ENCODE measurements around the gene ZMYND15. TPM values are rescaled to one million over a fixed set of nuclear protein-coding genes. Genes with fewer than 3 reads are reported as not detected.

Gene ZMYND15
- total and polyA plus RNA-seq, 9 donors: 0.15 to 0.79 (median 0.35) TPM

- no peak for DNase-seq
- H3K36me3 ChIP-seq (ENCODE audit: control insufficient read depth, insufficient read depth, low read length): no peaks in the 10 kb centered on the region
- H3K4me1 ChIP-seq (ENCODE audit: control insufficient read depth, insufficient read depth, low read length): peaks cover 23% of the 10 kb centered on the region
- WGBS (ENCODE audit: insufficient coverage): 80% methylated on average over 5 of the region's 9 CpGs
- H3K9me3 ChIP-seq (replicated peaks; ENCODE audit: control insufficient read depth, low read depth, low read length): no peaks in the 10 kb centered on the region
- H3K27me3 ChIP-seq (ENCODE audit: control insufficient read depth, insufficient read depth, low read length): peaks cover 82% of the 10 kb centered on the region
- H3K27ac ChIP-seq (ENCODE audit: low read length): no peak overlapping the region
- no peak overlapping the region for H3K4me3 ChIP-seq (ENCODE audit: low read length)
These were observed 2.5 kb downstream of the ZMYND15 start for GRCh38 chr17:4742133-4742532.

- Histone ChIP-seq H3K9me3 (replicated peaks; ENCODE audit: control insufficient read depth, low read depth, low read length) (no peaks in the 10 kb centered on the region), H3K4me1 (ENCODE audit: control insufficient read depth, insufficient read depth, low read length) (peaks cover 23% of the 10 kb centered on the region), H3K36me3 (ENCODE audit: control insufficient read depth, insufficient read depth, low read length) (no peaks in the 10 kb centered on the region), H3K27ac (ENCODE audit: low read length) (no peak overlapping the region), H3K27me3 (ENCODE audit: control insufficient read depth, insufficient read depth, low read length) (peaks cover 80% of the 10 kb centered on the region), H3K4me3 (ENCODE audit: low read length) (no peak overlapping the region)
- no peak for DNase-seq
- WGBS (ENCODE audit: insufficient coverage): 47% methylated on average over 7 of the region's 10 CpGs
These were observed 3.0 kb downstream of the ZMYND15 start for GRCh38 chr17:4742629-4743028.

DNA sequence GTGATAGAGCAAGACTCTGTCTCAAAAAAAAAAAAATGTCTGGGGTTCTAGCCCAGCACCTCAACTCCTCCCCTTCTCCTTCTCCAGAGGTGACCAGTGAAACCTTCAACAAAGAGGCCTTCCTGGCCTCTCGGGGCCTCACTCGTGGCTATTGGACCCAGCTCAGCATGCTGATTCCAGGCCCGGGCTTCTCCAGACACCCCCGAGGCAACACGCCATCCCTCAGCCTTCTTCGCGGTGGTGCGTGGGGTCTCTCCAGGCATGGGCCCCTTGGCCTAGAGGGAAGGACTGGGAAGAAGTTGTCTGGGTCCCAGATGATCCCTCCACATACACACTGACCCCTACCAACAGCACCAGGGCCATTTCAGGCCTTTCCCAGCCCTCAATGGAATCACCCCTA lies 3.6 kb downstream of the ZMYND15 start:
- Histone ChIP-seq H3K4me3 (ENCODE audit: low read length) (no peak overlapping the region), H3K27ac (ENCODE audit: low read length) (no peak overlapping the region), H3K9me3 (replicated peaks; ENCODE audit: control insufficient read depth, low read depth, low read length) (no peaks in the 10 kb centered on the region), H3K27me3 (ENCODE audit: control insufficient read depth, insufficient read depth, low read length) (peaks cover 76% of the 10 kb centered on the region), H3K36me3 (ENCODE audit: control insufficient read depth, insufficient read depth, low read length) (no peaks in the 10 kb centered on the region), H3K4me1 (ENCODE audit: control insufficient read depth, insufficient read depth, low read length) (peaks cover 23% of the 10 kb centered on the region)
- no CpG with 5 or more reads among the region's 8 CpGs for WGBS (ENCODE audit: insufficient coverage)
- DNase-seq: no peak

DNA sequence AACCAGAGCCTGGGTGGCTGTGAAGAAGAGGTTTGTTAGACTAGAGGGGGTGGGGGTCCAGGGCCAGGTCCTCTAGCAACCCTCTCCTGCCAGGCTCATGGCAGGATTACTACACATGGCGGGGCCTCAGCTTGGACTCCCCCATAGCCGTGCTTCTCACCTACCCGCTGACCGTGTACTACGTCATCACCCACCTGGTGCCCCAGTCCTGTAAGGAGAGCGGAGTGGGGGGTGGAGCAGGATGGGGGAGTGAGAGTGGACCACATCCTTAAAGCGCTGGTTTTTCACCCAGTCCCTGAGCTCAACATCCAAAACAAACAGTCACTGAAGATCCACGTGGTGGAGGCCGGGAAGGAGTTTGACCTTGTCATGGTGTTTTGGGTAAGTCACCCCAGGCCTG lies 4.3 kb downstream of the ZMYND15 start:
- H3K27ac ChIP-seq (ENCODE audit: low read length): no peak overlapping the region
- no peaks in the 10 kb centered on the region for H3K9me3 ChIP-seq (replicated peaks; ENCODE audit: control insufficient read depth, low read depth, low read length)
- H3K4me1 ChIP-seq (ENCODE audit: control insufficient read depth, insufficient read depth, low read length): peaks cover 20% of the 10 kb centered on the region
- no peak overlapping the region for H3K4me3 ChIP-seq (ENCODE audit: low read length)
- no peak for DNase-seq
- no CpG with 5 or more reads among the region's 9 CpGs for WGBS (ENCODE audit: insufficient coverage)
- peaks cover 75% of the 10 kb centered on the region for H3K27me3 ChIP-seq (ENCODE audit: control insufficient read depth, insufficient read depth, low read length)
- H3K36me3 ChIP-seq (ENCODE audit: control insufficient read depth, insufficient read depth, low read length): no peaks in the 10 kb centered on the region

GRCh38 chr17:4744999-4745969 lies 5.7 kb downstream of the ZMYND15 start:
- Histone ChIP-seq H3K4me1 (ENCODE audit: control insufficient read depth, insufficient read depth, low read length) (peaks cover 13% of the 10 kb centered on the region), H3K27me3 (ENCODE audit: control insufficient read depth, insufficient read depth, low read length) (peaks cover 70% of the 10 kb centered on the region), H3K27ac (ENCODE audit: low read length) (no peak overlapping the region), H3K36me3 (ENCODE audit: control insufficient read depth, insufficient read depth, low read length) (no peaks in the 10 kb centered on the region), H3K9me3 (replicated peaks; ENCODE audit: control insufficient read depth, low read depth, low read length) (no peaks in the 10 kb centered on the region), H3K4me3 (ENCODE audit: low read length) (no peak overlapping the region)
- 4% methylated on average over 34 of the region's 51 CpGs for WGBS (ENCODE audit: insufficient coverage)
- DNase-seq: no peak

DNA sequence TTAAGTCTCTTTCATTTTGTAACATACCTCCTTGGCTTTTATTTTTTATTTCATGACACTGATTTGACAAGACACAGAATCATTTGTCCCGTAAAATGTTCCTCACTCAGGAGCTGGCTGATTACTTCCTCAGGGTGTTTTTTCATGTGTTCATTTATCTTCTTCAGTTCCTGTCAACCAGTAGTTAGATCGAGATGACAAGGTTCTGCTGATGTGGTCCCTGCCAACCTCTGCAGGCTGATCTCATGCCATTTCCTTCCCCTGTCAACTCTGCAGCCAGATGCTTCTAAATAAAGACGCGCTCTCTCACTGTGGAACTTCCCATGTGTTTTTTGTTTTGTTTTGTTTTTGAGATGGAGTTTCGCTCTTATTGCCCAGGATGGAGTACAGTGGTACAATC lies 8.2 kb downstream of the ZMYND15 start:
- H3K36me3 ChIP-seq (ENCODE audit: control insufficient read depth, insufficient read depth, low read length): no peaks in the 10 kb centered on the region
- no peak overlapping the region for H3K4me3 ChIP-seq (ENCODE audit: low read length)
- WGBS (ENCODE audit: insufficient coverage): 58% methylated on average over 2 of the region's 5 CpGs
- H3K27ac ChIP-seq (ENCODE audit: low read length): peak overlapping the region; percentile 47
- peak; percentile 72 for DNase-seq
- H3K4me1 ChIP-seq (ENCODE audit: control insufficient read depth, insufficient read depth, low read length): peaks cover 13% of the 10 kb centered on the region
- H3K27me3 ChIP-seq (ENCODE audit: control insufficient read depth, insufficient read depth, low read length): peaks cover 62% of the 10 kb centered on the region
- no peaks in the 10 kb centered on the region for H3K9me3 ChIP-seq (replicated peaks; ENCODE audit: control insufficient read depth, low read depth, low read length)

DNA sequence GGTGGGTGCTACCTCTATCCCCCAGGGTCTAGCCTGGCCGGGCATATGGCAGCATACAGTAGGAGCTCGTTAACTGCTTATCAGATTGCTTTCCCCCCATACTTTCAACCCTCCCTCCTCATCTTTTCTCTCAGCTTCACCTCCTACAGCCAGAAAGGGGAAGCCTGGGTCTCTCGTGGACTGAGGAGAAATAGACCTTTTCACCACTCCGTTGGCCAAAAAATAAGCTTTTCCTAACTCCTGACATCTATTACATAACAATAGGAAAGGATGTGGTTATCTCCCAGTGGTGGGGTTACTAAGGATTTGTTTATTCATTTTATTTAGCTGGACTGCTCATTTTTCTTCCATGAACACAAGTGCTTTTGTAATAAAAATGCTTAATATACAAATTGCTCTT lies 9.1 kb downstream of the ZMYND15 start:
- 25% methylated on average over 1 of the region's 4 CpGs for WGBS (ENCODE audit: insufficient coverage)
- H3K27ac ChIP-seq (ENCODE audit: low read length): no peak overlapping the region

DNA sequence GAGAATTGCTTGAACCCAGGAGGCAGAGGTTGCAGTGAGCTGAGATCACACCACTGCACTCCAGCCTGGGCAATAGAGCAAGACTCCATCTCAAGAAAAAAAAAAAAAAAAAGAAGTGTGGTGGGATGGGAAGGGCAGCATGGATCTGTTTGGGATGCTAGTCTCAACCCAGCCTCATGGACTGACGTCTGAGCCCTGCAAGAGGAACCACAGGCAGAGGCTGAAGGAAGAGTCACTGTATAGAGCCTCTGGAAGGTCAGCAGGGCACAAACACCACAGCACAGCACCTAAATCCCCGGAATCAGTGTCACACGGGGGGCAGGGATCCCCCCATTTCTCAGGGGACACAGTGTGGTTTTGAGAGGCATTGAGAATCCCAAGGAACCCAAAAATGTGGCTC lies 11.0 kb downstream of the ZMYND15 start:
- H3K4me1 ChIP-seq (ENCODE audit: control insufficient read depth, insufficient read depth, low read length): peaks cover 4% of the 10 kb centered on the region
- H3K4me3 ChIP-seq (ENCODE audit: low read length): no peak overlapping the region
- no peak for DNase-seq
- no peak overlapping the region for H3K27ac ChIP-seq (ENCODE audit: low read length)
- H3K27me3 ChIP-seq (ENCODE audit: control insufficient read depth, insufficient read depth, low read length): peaks cover 48% of the 10 kb centered on the region
- H3K9me3 ChIP-seq (replicated peaks; ENCODE audit: control insufficient read depth, low read depth, low read length): no peaks in the 10 kb centered on the region
- no peaks in the 10 kb centered on the region for H3K36me3 ChIP-seq (ENCODE audit: control insufficient read depth, insufficient read depth, low read length)
- 55% methylated on average over 2 of the region's 3 CpGs for WGBS (ENCODE audit: insufficient coverage)

More for the DNA sequence above, 9.1 kb downstream of the ZMYND15 start:
- DNase-seq: no peak
- Histone ChIP-seq H3K27me3 (ENCODE audit: control insufficient read depth, insufficient read depth, low read length) (peaks cover 58% of the 10 kb centered on the region), H3K4me1 (ENCODE audit: control insufficient read depth, insufficient read depth, low read length) (peaks cover 13% of the 10 kb centered on the region), H3K9me3 (replicated peaks; ENCODE audit: control insufficient read depth, low read depth, low read length) (no peaks in the 10 kb centered on the region), H3K36me3 (ENCODE audit: control insufficient read depth, insufficient read depth, low read length) (no peaks in the 10 kb centered on the region), H3K4me3 (ENCODE audit: low read length) (no peak overlapping the region)

DNA sequence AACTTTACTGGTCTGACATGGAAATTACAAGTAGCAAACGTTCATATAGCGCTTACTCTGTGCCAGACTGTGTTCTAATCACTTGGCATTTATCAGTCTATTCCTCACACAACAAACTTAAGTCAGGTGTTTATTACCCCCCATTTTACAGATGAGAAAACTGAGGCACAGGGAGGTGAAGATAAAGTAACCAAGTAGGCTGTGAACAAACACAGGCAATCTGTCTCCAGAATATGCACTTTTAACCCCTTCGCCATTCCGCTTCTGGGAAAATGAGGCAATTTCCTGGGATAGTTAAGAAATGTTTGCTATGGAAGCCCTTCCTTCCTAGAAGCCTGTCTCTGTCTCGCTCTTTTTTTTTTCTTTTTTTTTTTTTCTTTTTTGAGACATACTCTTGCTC lies 12.3 kb downstream of the ZMYND15 start:
- peaks cover 37% of the 10 kb centered on the region for H3K27me3 ChIP-seq (ENCODE audit: control insufficient read depth, insufficient read depth, low read length)
- no CpG with 5 or more reads among the region's 5 CpGs for WGBS (ENCODE audit: insufficient coverage)
- no peak for DNase-seq
- peaks cover 4% of the 10 kb centered on the region for H3K4me1 ChIP-seq (ENCODE audit: control insufficient read depth, insufficient read depth, low read length)
- no peak overlapping the region for H3K27ac ChIP-seq (ENCODE audit: low read length)
- no peak overlapping the region for H3K4me3 ChIP-seq (ENCODE audit: low read length)
- H3K36me3 ChIP-seq (ENCODE audit: control insufficient read depth, insufficient read depth, low read length): no peaks in the 10 kb centered on the region
- H3K9me3 ChIP-seq (replicated peaks; ENCODE audit: control insufficient read depth, low read depth, low read length): no peaks in the 10 kb centered on the region

DNA sequence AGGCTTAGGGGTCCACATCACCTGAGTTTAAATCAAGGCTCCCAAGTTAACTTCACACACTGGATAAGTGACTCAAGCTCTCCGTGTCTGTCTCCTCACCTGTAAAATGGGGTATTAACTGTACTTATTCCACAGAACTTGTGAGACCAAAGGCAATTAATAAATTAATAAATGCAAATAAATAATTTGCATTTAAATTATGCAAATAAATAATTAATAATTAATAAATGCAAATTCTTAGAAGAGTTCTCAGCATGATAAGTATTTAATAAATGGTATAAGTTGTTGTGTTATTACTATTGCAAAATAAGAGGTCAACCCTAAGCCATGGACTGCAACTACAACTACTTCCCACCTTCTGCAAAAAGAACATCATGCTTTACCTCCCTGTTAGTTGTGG lies 13.8 kb downstream of the ZMYND15 start:
- H3K36me3 ChIP-seq (ENCODE audit: control insufficient read depth, insufficient read depth, low read length): no peaks in the 10 kb centered on the region
- no CpG with 5 or more reads among the region's 1 CpG for WGBS (ENCODE audit: insufficient coverage)
- peaks cover 36% of the 10 kb centered on the region for H3K27me3 ChIP-seq (ENCODE audit: control insufficient read depth, insufficient read depth, low read length)
- peaks cover 3% of the 10 kb centered on the region for H3K4me1 ChIP-seq (ENCODE audit: control insufficient read depth, insufficient read depth, low read length)
- H3K9me3 ChIP-seq (replicated peaks; ENCODE audit: control insufficient read depth, low read depth, low read length): no peaks in the 10 kb centered on the region
- H3K4me3 ChIP-seq (ENCODE audit: low read length): no peak overlapping the region
- DNase-seq: no peak
- no peak overlapping the region for H3K27ac ChIP-seq (ENCODE audit: low read length)
